Activated naive CD4-positive, alpha-beta T cell treated with anti-CD3 and anti-CD28 coated beads, Interleukin-2, amount 10 ng/mL, durations not matched to agents 7 days and 5 days (primary cell): ENCODE data around the gene MTHFD1.

Experiments used
- CTCF ChIA-PET: fragments of 350-600 bp; sonication (Branson Sonifier 250); formaldehyde crosslinking; loops from one replicate; lab custom pipeline; 2021; ENCODE audit warnings: antibody characterized with exemption; lab: Charles Lee
- DNase-seq: peaks from one replicate; pipeline ENCODE4 v3.0.0-alpha.2; 2020
- H3K27ac Mint-ChIP-seq: one replicate; pipeline ENCODE4 v1.8.0; 2021; ENCODE audit warnings: mild to moderate bottlenecking, moderate library complexity, mixed read lengths
- H3K27me3 Mint-ChIP-seq: one replicate; pipeline ENCODE4 v1.8.0; 2021; ENCODE audit warnings: mild to moderate bottlenecking, mixed read lengths
- H3K36me3 Mint-ChIP-seq: one replicate; pipeline ENCODE4 v1.8.0; 2021; ENCODE audit warnings: mixed read lengths
- H3K4me1 Mint-ChIP-seq: one replicate; pipeline ENCODE4 v1.8.0; 2021; ENCODE audit warnings: mixed read lengths
- H3K4me3 Mint-ChIP-seq: one replicate; pipeline ENCODE4 v1.8.0; 2021; ENCODE audit warnings: mild to moderate bottlenecking, moderate library complexity, mixed read lengths
- H3K9me3 Mint-ChIP-seq: one replicate; pipeline ENCODE4 v1.8.0; 2021; ENCODE audit warnings: mixed read lengths

The MTHFD1 gene

GRCh38 chr14:64467566-64467965 lies 79.4 kb downstream of the MTHFD1 start:
- peaks cover 10% of the 10 kb centered on the region for H3K36me3 Mint-ChIP-seq

GRCh38 chr14:64468451-64468850 lies 80.3 kb downstream of the MTHFD1 start:
- CTCF ChIA-PET, result interaction anchor here (1.2 to 2.0 kb wide), 2 partner anchors 9 to 12 kb away, joined by 3 to 8 read pairs; no protein-coding TSS in a partner anchor
- no peak overlapping the region for H3K4me3 Mint-ChIP-seq
- peaks cover 21% of the 10 kb centered on the region for H3K4me1 Mint-ChIP-seq
- H3K27me3 Mint-ChIP-seq, result no peaks in the 10 kb centered on the region
- H3K9me3 Mint-ChIP-seq, result no peaks in the 10 kb centered on the region
- H3K27ac Mint-ChIP-seq, result no peak overlapping the region
- H3K36me3 Mint-ChIP-seq, result peaks cover 10% of the 10 kb centered on the region
- DNase-seq, result no peak

More at GRCh38 chr14:64467566-64467965, 79.4 kb downstream of the MTHFD1 start:
- peaks cover 21% of the 10 kb centered on the region for H3K4me1 Mint-ChIP-seq
- H3K4me3 Mint-ChIP-seq, result no peak overlapping the region
- no peak for DNase-seq
- no peak overlapping the region for H3K27ac Mint-ChIP-seq
- CTCF ChIA-PET, result interaction anchor here (1.0 to 2.4 kb wide), 4 partner anchors 8 to 43 kb away, joined by 3 to 6 read pairs (median 5); partner anchors contain the start of gene ZBTB25
- no peaks in the 10 kb centered on the region for H3K27me3 Mint-ChIP-seq
- no peaks in the 10 kb centered on the region for H3K9me3 Mint-ChIP-seq

GRCh38 chr14:64474041-64474440 lies 85.9 kb downstream of the MTHFD1 start:
- Mint-ChIP-seq H3K9me3 (no peaks in the 10 kb centered on the region), H3K4me1 (no peaks in the 10 kb centered on the region), H3K27me3 (no peaks in the 10 kb centered on the region), H3K4me3 (no peak overlapping the region), H3K36me3 (peaks cover 2% of the 10 kb centered on the region), H3K27ac (no peak overlapping the region)
- CTCF ChIA-PET, result interaction anchor here (1.0 kb wide), 1 partner anchor 44 kb away, joined by 5 read pairs; no protein-coding TSS in a partner anchor
- DNase-seq, result no peak

- H3K27ac Mint-ChIP-seq, result no peak overlapping the region
- peaks cover 4% of the 10 kb centered on the region for H3K36me3 Mint-ChIP-seq
- no peak overlapping the region for H3K4me3 Mint-ChIP-seq
- no peaks in the 10 kb centered on the region for H3K9me3 Mint-ChIP-seq
- no peak for DNase-seq
- CTCF ChIA-PET, result interaction anchor here (1.0 kb wide), 1 partner anchor 45 kb away, joined by 5 read pairs; no protein-coding TSS in a partner anchor
- no peaks in the 10 kb centered on the region for H3K27me3 Mint-ChIP-seq
- no peaks in the 10 kb centered on the region for H3K4me1 Mint-ChIP-seq
Measured at GRCh38 chr14:64474698-64475097, 86.5 kb downstream of the MTHFD1 start.

- Mint-ChIP-seq H3K4me1 (no peaks in the 10 kb centered on the region), H3K27me3 (no peaks in the 10 kb centered on the region), H3K9me3 (no peaks in the 10 kb centered on the region), H3K4me3 (no peak overlapping the region), H3K27ac (no peak overlapping the region), H3K36me3 (peaks cover 4% of the 10 kb centered on the region)
- CTCF ChIA-PET, result interaction anchor here (0.8 to 1.2 kb wide), 3 partner anchors 9 to 131 kb away, joined by 3 to 4 read pairs (median 3); no protein-coding TSS in a partner anchor
- DNase-seq, result no peak
Measured at GRCh38 chr14:64475585-64476273, 87.6 kb downstream of the MTHFD1 start.

- Mint-ChIP-seq H3K4me1 (no peaks in the 10 kb centered on the region), H3K27ac (no peak overlapping the region)
Measured at GRCh38 chr14:64476438-64476837, 88.3 kb downstream of the MTHFD1 start.

GRCh38 chr14:64478634-64479250 lies 90.6 kb downstream of the MTHFD1 start:
- no peaks in the 10 kb centered on the region for H3K4me1 Mint-ChIP-seq
- peaks cover 13% of the 10 kb centered on the region for H3K36me3 Mint-ChIP-seq
- H3K27ac Mint-ChIP-seq, result no peak overlapping the region
- DNase-seq, result no peak
- H3K4me3 Mint-ChIP-seq, result no peak overlapping the region
- CTCF ChIA-PET, result interaction anchor here (0.7 to 4.8 kb wide), 14 partner anchors 9 to 136 kb away, joined by 3 to 36 read pairs (median 5); no protein-coding TSS in a partner anchor
- no peaks in the 10 kb centered on the region for H3K9me3 Mint-ChIP-seq
- H3K27me3 Mint-ChIP-seq, result no peaks in the 10 kb centered on the region

More at GRCh38 chr14:64476438-64476837, 88.3 kb downstream of the MTHFD1 start:
- H3K36me3 Mint-ChIP-seq, result peaks cover 5% of the 10 kb centered on the region
- CTCF ChIA-PET, result interaction anchor here (1.1 to 4.8 kb wide), 4 partner anchors 9 to 160 kb away, joined by 3 to 36 read pairs (median 4); no protein-coding TSS in a partner anchor
- H3K4me3 Mint-ChIP-seq, result no peak overlapping the region
- no peak for DNase-seq
- H3K27me3 Mint-ChIP-seq, result no peaks in the 10 kb centered on the region
- H3K9me3 Mint-ChIP-seq, result no peaks in the 10 kb centered on the region

GRCh38 chr14:64488590-64489099 lies 100.5 kb downstream of the MTHFD1 start:
- Mint-ChIP-seq H3K4me1 (peaks cover 8% of the 10 kb centered on the region), H3K27me3 (no peaks in the 10 kb centered on the region), H3K36me3 (peaks cover 50% of the 10 kb centered on the region), H3K4me3 (no peak overlapping the region), H3K9me3 (no peaks in the 10 kb centered on the region), H3K27ac (no peak overlapping the region)
- CTCF ChIA-PET, result interaction anchor here (0.7 to 2.8 kb wide), 3 partner anchors 9 to 61 kb away, joined by 4 to 17 read pairs (median 10); no protein-coding TSS in a partner anchor
- DNase-seq, result no peak

- Mint-ChIP-seq H3K9me3 (no peaks in the 10 kb centered on the region), H3K4me3 (no peak overlapping the region), H3K27me3 (no peaks in the 10 kb centered on the region), H3K27ac (no peak overlapping the region), H3K4me1 (peaks cover 17% of the 10 kb centered on the region), H3K36me3 (peaks cover 55% of the 10 kb centered on the region)
- no peak for DNase-seq
- CTCF ChIA-PET, result interaction anchor here (1.2 to 2.8 kb wide), 2 partner anchors 12 to 62 kb away, joined by 3 to 17 read pairs; no protein-coding TSS in a partner anchor
Measured at GRCh38 chr14:64491637-64492036, 103.5 kb downstream of the MTHFD1 start.

GRCh38 chr14:64493455-64493854 lies 105.3 kb downstream of the MTHFD1 start:
- CTCF ChIA-PET, result interaction anchor here (0.7 to 1.2 kb wide), 2 partner anchors 11 to 14 kb away, joined by 3 to 6 read pairs; no protein-coding TSS in a partner anchor
- H3K27me3 Mint-ChIP-seq, result no peaks in the 10 kb centered on the region
- H3K4me1 Mint-ChIP-seq, result peaks cover 29% of the 10 kb centered on the region
- peaks cover 56% of the 10 kb centered on the region for H3K36me3 Mint-ChIP-seq
- DNase-seq, result no peak
- H3K4me3 Mint-ChIP-seq, result no peak overlapping the region
- no peaks in the 10 kb centered on the region for H3K9me3 Mint-ChIP-seq
- no peak overlapping the region for H3K27ac Mint-ChIP-seq

- Mint-ChIP-seq H3K27ac (no peak overlapping the region), H3K4me3 (no peak overlapping the region), H3K4me1 (peaks cover 43% of the 10 kb centered on the region), H3K36me3 (peaks cover 62% of the 10 kb centered on the region), H3K9me3 (no peaks in the 10 kb centered on the region), H3K27me3 (no peaks in the 10 kb centered on the region)
- DNase-seq, result no peak
- CTCF ChIA-PET, result interaction anchor here (1.2 to 1.4 kb wide), 2 partner anchors 16 kb away, joined by 3 to 6 read pairs; no protein-coding TSS in a partner anchor
Measured at GRCh38 chr14:64495252-64495651, 107.1 kb downstream of the MTHFD1 start.

- Mint-ChIP-seq H3K4me1 (peaks cover 55% of the 10 kb centered on the region), H3K4me3 (no peak overlapping the region), H3K9me3 (no peaks in the 10 kb centered on the region), H3K27ac (no peak overlapping the region), H3K27me3 (no peaks in the 10 kb centered on the region), H3K36me3 (peaks cover 57% of the 10 kb centered on the region)
- CTCF ChIA-PET, result interaction anchor here (0.6 to 2.6 kb wide), 3 partner anchors 13 to 22 kb away, joined by 3 to 14 read pairs (median 3); no protein-coding TSS in a partner anchor
- no peak for DNase-seq
Measured at GRCh38 chr14:64496764-64497163, 108.6 kb downstream of the MTHFD1 start.

GRCh38 chr14:64500088-64500487 lies 111.9 kb downstream of the MTHFD1 start:
- Mint-ChIP-seq H3K27ac (peak overlapping the region; percentile 100), H3K4me3 (peak overlapping the region; percentile 90), H3K27me3 (peaks cover 4% of the 10 kb centered on the region), H3K4me1 (peaks cover 50% of the 10 kb centered on the region), H3K36me3 (peaks cover 54% of the 10 kb centered on the region), H3K9me3 (no peaks in the 10 kb centered on the region)
- CTCF ChIA-PET, result interaction anchor here (0.8 to 1.7 kb wide), 3 partner anchors 10 to 30 kb away, joined by 3 to 5 read pairs (median 4); no protein-coding TSS in a partner anchor
- DNase-seq, result no peak
